Stimulated activated memory B cell treated with anti-CD40 and anti-IgM and Interleukin-4, amounts not matched to agents 10 μg/mL and 1 μg/mL and 100 μg/mL, for 72 hours (primary cell): Measurements from ENCODE around the gene ZNF281.

Experiments
- ATAC-seq: fragments of 150-1000 bp; cut with Tn5 transposase; 2 replicates; pipeline ENCODE4 v1.10.0; 2021
- H3K27ac Mint-ChIP-seq: one replicate; pipeline ENCODE4 v1.8.0; 2022; ENCODE audit warnings: mild to moderate bottlenecking, mixed read lengths
- H3K27me3 Mint-ChIP-seq: one replicate; pipeline ENCODE4 v1.8.0; 2022; ENCODE audit warnings: mixed read lengths
- H3K36me3 Mint-ChIP-seq: one replicate; pipeline ENCODE4 v1.8.0; 2022; ENCODE audit warnings: mixed read lengths
- H3K4me1 Mint-ChIP-seq: one replicate; pipeline ENCODE4 v1.8.0; 2022; ENCODE audit warnings: mixed read lengths
- H3K4me3 Mint-ChIP-seq: one replicate; pipeline ENCODE4 v1.8.0; 2022; ENCODE audit warnings: mild to moderate bottlenecking, moderate library complexity, mixed read lengths
- H3K9me3 Mint-ChIP-seq: one replicate; pipeline ENCODE4 v1.8.0; 2022; ENCODE audit warnings: mixed read lengths

Gene ZNF281

DNA sequence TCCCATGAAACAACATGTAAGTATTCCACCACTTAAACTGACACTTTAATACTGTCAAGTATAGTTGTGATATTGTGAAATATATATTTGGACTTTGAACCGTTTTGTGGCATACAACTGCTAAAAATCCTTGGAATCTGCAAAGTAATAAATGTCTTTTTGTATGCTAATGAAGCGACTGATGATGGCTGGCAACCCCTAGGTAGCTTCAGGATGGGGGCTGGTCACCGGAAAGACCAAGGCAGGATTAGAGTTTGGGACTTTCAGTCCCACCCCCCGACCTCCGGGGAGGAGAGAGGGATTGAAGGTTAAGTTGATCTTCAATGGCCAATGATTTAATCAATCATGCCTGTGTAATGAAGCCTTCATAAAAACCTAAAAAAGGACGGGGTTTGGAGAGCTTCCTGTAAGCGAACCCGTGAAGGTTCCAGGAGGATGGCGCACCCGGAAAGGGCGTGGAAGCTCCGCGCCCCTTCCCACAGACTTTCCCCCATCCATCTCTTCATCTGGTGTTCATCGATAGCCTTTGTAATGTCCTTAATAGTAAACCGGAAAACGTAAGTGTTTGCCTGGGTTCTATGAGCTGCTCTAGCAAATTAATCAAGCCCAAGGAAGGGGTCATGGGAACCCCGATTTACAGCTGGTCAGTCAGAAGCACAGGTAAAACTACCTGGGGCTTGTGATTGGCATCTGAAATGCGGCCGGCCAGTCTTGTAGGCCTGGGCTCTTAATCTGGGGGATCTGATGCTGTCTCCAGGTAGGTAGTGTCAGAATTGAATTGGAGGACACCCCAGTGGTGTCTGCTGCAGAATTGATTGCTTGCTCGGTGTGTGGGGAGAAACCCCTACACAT, 1.8 kb upstream of the ZNF281 start:
- H3K36me3 Mint-ChIP-seq, result peaks cover 21% of the 10 kb centered on the region
- no peaks in the 10 kb centered on the region for H3K27me3 Mint-ChIP-seq
- no peak overlapping the region for H3K4me3 Mint-ChIP-seq
- H3K4me1 Mint-ChIP-seq, result peaks cover 37% of the 10 kb centered on the region
- ATAC-seq, result no peak
- no peaks in the 10 kb centered on the region for H3K9me3 Mint-ChIP-seq
- H3K27ac Mint-ChIP-seq, result no peak overlapping the region

DNA sequence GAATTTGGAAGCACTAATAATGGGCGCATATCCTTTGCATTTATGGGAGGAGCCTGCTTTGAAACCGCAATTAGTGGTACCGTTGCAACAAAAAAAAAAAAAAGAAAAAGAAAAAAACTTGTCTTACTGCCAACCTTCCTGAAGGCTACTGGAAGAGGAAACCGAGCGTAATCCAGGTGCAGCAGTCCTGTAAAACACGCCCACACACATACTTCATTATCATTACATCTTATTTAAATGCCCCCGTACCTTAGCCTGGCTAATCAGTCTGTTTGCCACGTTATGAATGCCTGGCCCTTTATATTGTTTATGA, 686 bp upstream of the ZNF281 start:
- H3K9me3 Mint-ChIP-seq, result no peaks in the 10 kb centered on the region
- peak; percentile 1 for ATAC-seq
- peak overlapping the region; percentile 94 for H3K27ac Mint-ChIP-seq
- H3K4me1 Mint-ChIP-seq, result peaks cover 44% of the 10 kb centered on the region
- H3K27me3 Mint-ChIP-seq, result no peaks in the 10 kb centered on the region
- peaks cover 32% of the 10 kb centered on the region for H3K36me3 Mint-ChIP-seq
- peak overlapping the region; percentile 95 for H3K4me3 Mint-ChIP-seq

DNA sequence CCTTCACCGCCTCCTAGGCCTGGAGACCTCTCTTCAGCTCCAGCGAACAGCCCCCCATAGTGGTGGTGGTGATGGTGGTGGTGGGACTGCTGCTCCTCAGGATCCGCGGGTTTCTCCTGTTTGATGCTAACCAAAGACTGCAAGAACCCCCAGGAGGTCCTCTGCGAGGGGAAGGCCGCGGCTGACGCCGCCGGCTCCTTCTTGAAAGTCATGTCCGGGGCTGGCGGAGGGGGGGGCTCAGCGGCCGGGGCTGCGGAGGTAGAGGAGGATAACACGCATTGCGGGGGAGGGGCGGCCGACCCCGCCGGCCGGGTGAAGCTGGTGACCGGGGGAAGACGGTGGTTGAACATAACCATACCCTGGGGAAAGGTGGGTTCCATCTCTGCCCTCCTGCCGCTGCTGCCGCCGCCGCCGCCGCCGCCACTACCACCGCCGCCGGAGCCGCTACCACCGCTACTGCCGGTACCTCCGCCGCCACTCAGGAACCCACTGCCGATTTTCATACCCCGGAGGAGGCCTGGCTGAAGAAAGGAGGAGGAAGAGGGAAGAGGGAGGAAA, 554 bp downstream of the ZNF281 start:
- Mint-ChIP-seq H3K9me3 (no peaks in the 10 kb centered on the region), H3K27ac (peak overlapping the region; percentile 94), H3K27me3 (no peaks in the 10 kb centered on the region), H3K36me3 (peaks cover 33% of the 10 kb centered on the region), H3K4me1 (peaks cover 47% of the 10 kb centered on the region), H3K4me3 (peak overlapping the region; percentile 95)
- ATAC-seq, result peak; percentile 68

DNA sequence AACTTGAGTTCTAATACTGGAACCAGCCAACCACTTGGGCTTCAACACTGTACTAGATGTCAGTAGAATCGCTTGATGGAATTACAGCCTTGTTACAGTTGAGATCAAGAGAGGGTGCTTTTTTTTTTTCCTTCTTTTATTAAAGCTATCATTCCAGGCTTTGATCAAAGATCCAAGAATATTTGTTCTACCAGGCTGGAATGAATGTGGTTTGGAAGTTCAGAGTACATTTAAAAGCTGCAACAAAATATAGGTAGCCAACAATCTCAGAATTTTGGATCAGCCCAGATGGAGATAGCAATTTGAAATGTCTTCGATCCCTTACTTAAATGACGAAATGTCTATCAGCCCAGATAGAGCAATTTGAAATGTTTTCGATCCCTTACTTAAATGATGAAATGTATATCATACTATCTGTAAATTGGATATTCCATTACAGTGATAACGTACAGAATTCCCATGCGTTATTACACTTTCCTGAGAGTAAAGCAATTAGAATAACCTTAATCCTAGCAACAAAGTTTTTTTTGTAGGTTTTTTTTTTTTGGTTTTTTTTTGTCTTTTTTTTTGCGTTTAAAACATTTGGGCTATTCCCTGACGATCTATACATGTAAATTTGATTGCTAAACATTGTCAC, 3.6 kb downstream of the ZNF281 start:
- Mint-ChIP-seq H3K36me3 (peaks cover 45% of the 10 kb centered on the region), H3K4me1 (peaks cover 53% of the 10 kb centered on the region), H3K4me3 (no peak overlapping the region), H3K27ac (no peak overlapping the region), H3K9me3 (no peaks in the 10 kb centered on the region), H3K27me3 (no peaks in the 10 kb centered on the region)
- ATAC-seq, result no peak

DNA sequence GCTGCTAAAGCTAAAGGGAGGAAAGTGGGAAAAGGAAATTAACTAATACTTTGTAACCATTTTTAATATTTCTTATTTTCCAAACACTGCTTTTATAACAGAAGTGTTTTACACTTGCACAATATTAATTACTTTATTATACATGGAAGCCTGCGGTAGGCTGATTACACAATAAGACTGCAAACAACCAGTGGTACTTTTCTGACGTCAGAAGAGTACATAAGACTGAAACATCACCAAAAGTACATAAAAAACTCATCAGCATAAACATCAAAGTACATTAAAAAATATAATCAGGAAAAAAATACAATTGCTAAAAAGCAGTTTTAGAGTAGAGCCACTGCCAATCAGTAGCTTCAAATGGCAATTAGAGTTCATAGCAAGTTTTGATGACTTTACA, 4.6 kb downstream of the ZNF281 start:
- Mint-ChIP-seq H3K27ac (no peak overlapping the region), H3K36me3 (peaks cover 46% of the 10 kb centered on the region), H3K4me3 (no peak overlapping the region), H3K27me3 (no peaks in the 10 kb centered on the region), H3K4me1 (peaks cover 48% of the 10 kb centered on the region), H3K9me3 (no peaks in the 10 kb centered on the region)
- no peak for ATAC-seq

DNA sequence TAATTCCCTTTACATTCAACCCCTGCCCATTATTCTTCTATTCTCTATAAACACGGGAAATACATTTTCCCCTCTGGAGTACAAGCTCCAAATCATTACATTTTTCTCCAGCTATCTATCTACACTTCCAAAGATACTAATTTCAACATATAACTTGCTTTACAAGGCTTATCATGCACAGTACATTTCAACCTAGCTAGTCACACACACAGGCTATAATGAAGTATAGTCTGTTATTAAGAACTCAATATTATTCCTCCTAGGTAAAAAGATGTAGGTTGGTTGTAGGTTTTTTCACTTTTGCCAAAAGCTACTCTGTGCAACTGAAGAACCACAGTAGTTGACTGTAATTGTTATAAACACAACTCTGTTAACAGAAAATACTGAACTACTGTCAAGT, 8.1 kb downstream of the ZNF281 start:
- peaks cover 34% of the 10 kb centered on the region for H3K36me3 Mint-ChIP-seq
- no peaks in the 10 kb centered on the region for H3K9me3 Mint-ChIP-seq

DNA sequence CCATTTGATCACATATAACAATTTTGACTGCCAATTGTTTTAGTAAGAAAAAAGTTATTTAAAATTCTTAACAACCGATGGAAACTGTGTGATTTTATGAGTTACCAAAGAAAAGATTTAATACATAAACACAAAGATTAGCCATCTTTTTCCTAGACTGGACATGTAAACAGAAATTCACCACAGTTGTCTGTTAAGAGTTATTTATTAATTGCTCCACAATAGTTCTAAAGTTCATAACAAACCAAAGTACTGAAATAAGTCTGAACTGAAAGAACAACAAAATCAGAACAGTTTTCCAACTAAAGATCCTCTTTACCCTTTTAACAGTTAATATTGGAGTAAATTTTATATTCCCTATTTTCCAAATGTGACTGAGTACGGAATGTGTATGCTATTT, 8.6 kb downstream of the ZNF281 start:
- Mint-ChIP-seq H3K4me3 (no peak overlapping the region), H3K27me3 (no peaks in the 10 kb centered on the region), H3K9me3 (no peaks in the 10 kb centered on the region), H3K36me3 (peaks cover 30% of the 10 kb centered on the region), H3K4me1 (peaks cover 28% of the 10 kb centered on the region), H3K27ac (no peak overlapping the region)
- ATAC-seq, result no peak

More for the DNA sequence above, 8.1 kb downstream of the ZNF281 start:
- H3K4me3 Mint-ChIP-seq, result no peak overlapping the region
- ATAC-seq, result no peak
- no peak overlapping the region for H3K27ac Mint-ChIP-seq
- H3K4me1 Mint-ChIP-seq, result peaks cover 32% of the 10 kb centered on the region
- no peaks in the 10 kb centered on the region for H3K27me3 Mint-ChIP-seq

DNA sequence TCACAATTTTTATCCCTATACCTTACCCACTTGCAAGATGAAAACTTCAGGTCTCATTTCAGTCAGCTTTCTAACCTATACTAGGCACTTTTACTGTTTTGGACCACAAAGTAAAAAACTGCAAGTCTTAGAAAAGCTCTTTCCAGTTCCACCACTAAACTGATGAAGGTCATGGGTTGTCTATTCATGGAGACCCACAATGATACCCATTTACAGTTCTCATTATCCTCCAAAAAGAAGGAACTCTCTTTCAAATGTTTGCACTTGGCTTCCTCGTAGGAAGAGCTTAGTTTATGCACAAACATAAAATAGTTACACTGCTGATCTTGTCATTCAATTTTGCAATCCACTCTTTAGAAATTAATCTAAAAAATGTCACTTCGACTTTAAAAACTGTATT, 9.3 kb downstream of the ZNF281 start:
- no peaks in the 10 kb centered on the region for H3K27me3 Mint-ChIP-seq
- H3K27ac Mint-ChIP-seq, result no peak overlapping the region
- H3K36me3 Mint-ChIP-seq, result peaks cover 23% of the 10 kb centered on the region
- H3K9me3 Mint-ChIP-seq, result no peaks in the 10 kb centered on the region
- no peak overlapping the region for H3K4me3 Mint-ChIP-seq
- no peak for ATAC-seq
- H3K4me1 Mint-ChIP-seq, result peaks cover 21% of the 10 kb centered on the region

DNA sequence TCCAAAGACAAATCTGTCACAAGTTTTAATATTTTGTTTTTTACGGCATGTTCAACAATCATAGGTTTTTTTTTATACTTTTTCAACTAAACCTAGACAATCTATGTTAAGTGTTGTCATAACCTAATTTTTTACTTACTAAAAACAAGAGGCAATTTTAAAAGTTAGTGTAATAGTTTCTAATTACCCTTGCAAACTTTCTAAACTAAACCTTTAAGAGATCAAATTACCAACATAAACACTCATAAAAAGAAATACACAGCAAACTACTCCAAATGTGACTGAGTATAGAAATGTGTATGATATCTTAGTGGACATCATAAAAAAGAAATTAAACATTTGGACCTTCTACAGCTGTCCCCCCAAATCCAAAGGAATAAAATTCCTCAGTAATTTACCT, 10.0 kb downstream of the ZNF281 start:
- H3K27me3 Mint-ChIP-seq, result no peaks in the 10 kb centered on the region
- peaks cover 18% of the 10 kb centered on the region for H3K4me1 Mint-ChIP-seq
- ATAC-seq, result no peak
- no peak overlapping the region for H3K4me3 Mint-ChIP-seq
- H3K27ac Mint-ChIP-seq, result no peak overlapping the region
- peaks cover 22% of the 10 kb centered on the region for H3K36me3 Mint-ChIP-seq
- no peaks in the 10 kb centered on the region for H3K9me3 Mint-ChIP-seq

DNA sequence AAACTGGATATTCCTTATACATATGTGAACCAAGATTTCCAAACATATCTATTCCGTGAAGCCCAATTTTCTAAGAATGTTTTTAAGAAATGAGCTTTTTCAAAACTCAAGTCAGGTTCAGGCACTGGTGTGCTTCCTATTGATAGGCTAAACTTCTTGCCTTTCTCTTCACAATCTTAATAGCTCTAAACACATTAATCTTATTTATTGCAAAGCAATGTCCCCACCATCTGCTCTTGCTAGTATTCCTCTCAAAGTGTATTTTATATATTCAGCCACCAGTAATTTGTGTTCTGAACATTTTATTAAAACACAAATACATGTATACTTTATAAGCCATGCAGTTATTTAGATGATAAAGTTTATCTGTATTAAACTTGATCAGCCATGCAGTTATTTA, 11.5 kb downstream of the ZNF281 start:
- no peak for ATAC-seq
- Mint-ChIP-seq H3K9me3 (no peaks in the 10 kb centered on the region), H3K4me3 (no peak overlapping the region), H3K27ac (no peak overlapping the region), H3K36me3 (peaks cover 15% of the 10 kb centered on the region), H3K4me1 (peaks cover 18% of the 10 kb centered on the region), H3K27me3 (no peaks in the 10 kb centered on the region)

DNA sequence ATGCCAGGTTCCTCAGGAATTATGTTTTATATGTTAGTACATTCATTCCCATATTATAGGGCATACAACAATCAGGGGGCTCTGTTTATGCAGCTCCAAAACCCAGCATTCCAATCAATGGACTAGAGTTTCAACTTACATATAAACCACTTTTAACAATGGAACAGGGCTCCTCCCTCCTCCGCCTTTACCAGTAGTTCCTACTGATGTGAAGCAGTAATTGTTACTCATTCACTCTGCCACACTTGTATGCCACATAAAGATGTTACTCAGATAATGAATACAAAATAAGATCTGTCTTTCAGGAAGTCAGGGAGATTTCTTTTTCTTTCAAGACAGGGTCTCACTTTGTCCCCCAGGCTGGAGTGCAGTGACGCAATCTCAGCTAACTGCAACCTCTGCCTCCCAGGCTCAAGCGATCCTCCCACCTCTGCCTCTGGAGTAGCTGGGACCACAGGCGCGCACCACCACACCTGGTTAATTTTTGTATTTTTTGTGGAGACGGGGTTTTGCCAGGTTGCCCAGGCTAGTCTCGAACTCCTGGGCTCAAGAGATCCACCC, 17.1 kb downstream of the ZNF281 start:
- no peak for ATAC-seq
- Mint-ChIP-seq H3K27me3 (no peaks in the 10 kb centered on the region), H3K36me3 (no peaks in the 10 kb centered on the region), H3K9me3 (no peaks in the 10 kb centered on the region), H3K4me1 (no peaks in the 10 kb centered on the region), H3K27ac (no peak overlapping the region), H3K4me3 (no peak overlapping the region)

DNA sequence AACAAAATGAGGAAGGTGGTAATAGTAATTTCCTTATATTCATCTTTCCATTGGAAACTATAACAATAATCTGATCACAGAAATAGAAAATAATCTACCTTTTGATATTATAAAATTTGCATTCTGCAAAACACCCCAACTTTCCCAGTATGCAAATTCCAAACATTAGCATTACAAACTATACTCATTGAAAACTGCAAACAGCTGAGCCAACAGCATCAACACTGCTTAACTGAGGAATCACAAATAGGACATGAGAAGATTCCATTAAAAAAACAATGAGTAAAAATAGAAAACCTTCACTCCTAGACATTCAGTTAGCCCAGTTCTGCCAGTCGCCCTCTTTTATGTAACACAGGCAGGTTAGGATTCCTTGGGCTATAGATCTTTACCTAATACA, 18.1 kb downstream of the ZNF281 start:
- Mint-ChIP-seq H3K4me1 (no peaks in the 10 kb centered on the region), H3K27me3 (no peaks in the 10 kb centered on the region), H3K36me3 (no peaks in the 10 kb centered on the region), H3K9me3 (no peaks in the 10 kb centered on the region), H3K27ac (no peak overlapping the region), H3K4me3 (no peak overlapping the region)
- no peak for ATAC-seq

DNA sequence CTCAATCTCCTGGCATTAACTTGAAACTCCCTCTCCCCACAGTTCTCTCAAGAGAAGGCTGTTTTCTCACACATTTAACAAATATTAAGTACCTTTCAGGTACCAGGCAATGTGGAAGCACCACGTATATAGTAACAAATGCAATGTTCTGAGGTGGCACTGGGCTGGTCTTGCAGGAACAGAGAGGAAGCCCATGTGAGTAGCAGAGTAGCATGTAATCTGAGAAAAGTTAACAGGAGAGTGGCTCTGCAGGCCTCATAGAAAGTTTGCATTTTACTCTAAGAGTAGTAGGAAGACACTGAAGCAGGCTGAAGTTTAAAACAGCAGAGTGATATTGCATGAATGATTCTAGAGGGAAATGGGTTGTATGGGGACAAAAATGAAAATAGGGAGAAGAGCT, 21.0 kb downstream of the ZNF281 start:
- Mint-ChIP-seq H3K36me3 (no peaks in the 10 kb centered on the region), H3K9me3 (no peaks in the 10 kb centered on the region), H3K27ac (no peak overlapping the region), H3K4me3 (no peak overlapping the region), H3K27me3 (no peaks in the 10 kb centered on the region), H3K4me1 (no peaks in the 10 kb centered on the region)
- no peak for ATAC-seq

DNA sequence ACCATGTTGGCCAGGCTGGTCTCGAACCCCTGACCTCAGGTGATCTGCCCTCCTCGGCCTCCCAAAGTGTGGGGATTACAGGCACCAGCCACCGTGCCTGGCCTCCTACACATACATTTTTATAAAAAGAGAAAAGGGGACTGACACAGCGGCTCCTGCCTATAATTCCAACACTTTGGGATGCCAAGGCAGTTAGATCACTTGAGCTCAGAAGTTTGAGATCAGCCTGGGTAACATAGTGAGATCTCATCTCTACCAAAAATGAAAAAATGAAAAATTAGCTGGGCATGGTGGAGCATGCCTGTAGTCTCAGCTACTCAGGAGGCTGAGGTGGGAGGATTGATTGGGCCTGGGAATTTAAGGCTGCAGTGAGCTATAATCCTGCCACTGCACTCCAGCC, 23.4 kb downstream of the ZNF281 start:
- Mint-ChIP-seq H3K36me3 (no peaks in the 10 kb centered on the region), H3K27ac (no peak overlapping the region), H3K27me3 (no peaks in the 10 kb centered on the region), H3K9me3 (no peaks in the 10 kb centered on the region), H3K4me1 (peaks cover 4% of the 10 kb centered on the region), H3K4me3 (no peak overlapping the region)
- no peak for ATAC-seq

DNA sequence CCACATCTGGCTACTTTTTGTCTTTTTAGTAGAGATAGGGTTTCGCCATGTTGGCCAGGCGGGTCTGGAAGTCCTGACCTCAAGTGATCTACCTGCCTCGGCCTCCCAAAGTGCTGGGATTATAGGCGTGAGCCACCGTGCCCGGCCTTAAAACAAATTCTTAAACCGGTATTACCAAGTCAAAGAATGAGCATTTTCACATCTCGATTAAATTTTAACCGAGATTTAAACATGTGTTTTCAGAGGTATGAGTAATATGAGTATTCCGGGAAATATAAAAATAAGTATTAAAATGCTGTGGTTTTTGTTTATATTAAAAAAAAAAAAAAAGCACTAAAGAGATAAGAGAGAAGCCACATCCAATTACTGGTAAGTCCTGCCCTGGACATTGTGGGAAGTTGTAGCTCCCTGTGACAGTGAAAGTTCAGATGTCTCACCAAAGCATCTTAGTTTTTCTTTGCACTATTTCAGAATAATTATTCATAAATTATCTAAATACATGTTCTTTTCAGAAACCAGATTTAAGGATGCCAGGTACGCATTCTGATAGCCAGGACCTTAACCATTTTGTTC, 24.9 kb downstream of the ZNF281 start:
- Mint-ChIP-seq H3K4me3 (no peak overlapping the region), H3K4me1 (peaks cover 15% of the 10 kb centered on the region)

More for the DNA sequence above, 24.9 kb downstream of the ZNF281 start:
- no peaks in the 10 kb centered on the region for H3K9me3 Mint-ChIP-seq
- no peak for ATAC-seq
- no peaks in the 10 kb centered on the region for H3K36me3 Mint-ChIP-seq
- peak overlapping the region; percentile 37 for H3K27ac Mint-ChIP-seq
- H3K27me3 Mint-ChIP-seq, result no peaks in the 10 kb centered on the region
